ENCODE measurements around the gene MYL7.

Gene MYL7

DNA sequence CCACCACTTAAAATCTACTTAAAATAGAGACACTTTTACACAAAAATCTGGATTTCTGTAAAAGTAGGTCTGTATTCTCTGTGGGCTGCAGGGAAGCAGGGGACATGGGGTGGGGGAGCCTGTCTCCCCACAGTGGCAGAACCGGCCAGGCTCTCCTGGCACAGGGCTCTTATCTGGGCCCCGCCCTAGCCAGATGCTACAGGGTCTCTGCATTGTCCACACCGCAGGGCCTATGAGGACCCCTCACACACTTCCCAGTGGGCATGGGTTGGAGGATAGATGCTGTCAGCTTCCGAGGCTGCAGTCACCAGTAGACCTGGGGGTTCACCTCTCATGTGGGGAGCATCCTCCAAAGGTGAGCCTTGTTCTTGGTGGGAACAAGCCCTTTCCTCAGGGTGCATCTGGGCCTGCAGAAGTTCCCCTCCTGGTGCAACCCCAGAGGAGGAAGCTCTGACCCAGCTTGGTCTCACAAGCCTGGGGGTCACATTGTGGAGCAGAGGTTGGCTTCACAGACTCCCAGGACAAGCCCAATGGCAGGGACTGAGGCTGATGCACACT, 15.4 kb upstream of the MYL7 start:
- Histone ChIP-seq H3K36me3 (ENCODE audit: control insufficient read depth in 2 of 2, insufficient read depth in 2 of 2, low read length in 2 of 2) (no peaks in the 10 kb centered on the region), H3K4me1 (ENCODE audit: control insufficient read depth, insufficient read depth, low read length) (no peaks in the 10 kb centered on the region), H3K4me3 (ENCODE audit: low read length in 2 of 2) (no peak overlapping the region), H3K9ac (ENCODE audit: low read length in 2 of 2) (no peak overlapping the region), H3K27me3 (ENCODE audit: control insufficient read depth in 1 of 2, insufficient read depth in 2 of 2, low read length in 2 of 2) (no peaks in the 10 kb centered on the region), H3K27ac (ENCODE audit: low read length) (no peak overlapping the region), H3K9me3 (ENCODE audit: control insufficient read depth in 2 of 2, low read length in 2 of 2) (no peaks in the 10 kb centered on the region)

DNA sequence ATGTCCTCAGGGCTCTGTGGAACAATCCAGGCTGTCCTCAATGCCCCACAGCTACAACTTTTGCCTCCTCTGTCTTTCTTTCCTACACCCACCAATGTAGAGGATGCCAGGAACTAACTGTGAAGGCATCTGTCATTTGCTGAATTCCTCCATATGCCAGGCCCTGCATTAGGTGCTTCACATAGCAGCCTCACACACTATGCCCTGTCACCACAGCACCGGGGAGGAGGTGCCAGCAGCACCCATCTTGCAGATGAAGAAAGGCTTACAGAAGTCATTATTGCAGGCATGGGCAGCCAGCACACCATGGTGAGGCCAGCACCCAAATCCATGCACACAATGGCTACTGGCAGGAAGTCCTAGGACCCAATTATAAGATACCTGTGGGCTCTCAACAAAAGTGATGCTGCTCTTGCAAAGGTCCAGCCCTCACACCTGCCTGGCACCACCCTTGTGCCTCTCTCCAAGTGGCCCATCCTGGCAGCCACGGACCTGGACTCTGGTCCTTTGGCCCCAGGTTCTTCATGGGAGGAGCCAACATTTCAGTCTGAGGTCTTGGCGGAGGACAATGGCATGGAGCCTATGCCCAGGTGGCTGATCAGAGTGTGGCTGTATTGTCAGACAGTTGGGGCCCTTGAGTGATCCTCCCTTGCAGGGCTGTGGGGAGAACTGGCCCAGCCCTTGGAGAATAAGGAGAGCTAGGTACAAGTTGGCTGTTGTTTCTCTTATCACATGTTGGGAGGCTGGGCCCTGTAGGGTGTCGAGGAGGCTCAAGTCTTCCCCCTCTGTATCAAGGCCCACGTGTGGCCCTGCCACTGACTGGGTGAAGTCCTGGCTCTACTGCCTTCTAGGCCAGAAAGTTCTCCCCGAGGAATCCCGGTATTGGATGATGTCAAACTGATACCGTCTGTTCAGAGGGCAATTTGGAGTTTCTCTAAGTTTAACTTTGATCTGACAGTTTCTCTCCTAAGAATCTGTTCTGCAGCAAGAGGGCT, 14.4 kb upstream of the MYL7 start:
- no peaks in the 10 kb centered on the region for H3K4me1 ChIP-seq (ENCODE audit: control insufficient read depth, insufficient read depth, low read length)
- no peak overlapping the region for H3K4me3 ChIP-seq (ENCODE audit: low read length in 2 of 2)

GRCh38 chr7:44154703-44155102, 13.6 kb upstream of the MYL7 start:
- no peaks in the 10 kb centered on the region for H3K9me3 ChIP-seq (ENCODE audit: control insufficient read depth in 2 of 2, low read length in 2 of 2)
- no peaks in the 10 kb centered on the region for H3K36me3 ChIP-seq (ENCODE audit: control insufficient read depth in 2 of 2, insufficient read depth in 2 of 2, low read length in 2 of 2)
- H3K9ac ChIP-seq (ENCODE audit: low read length in 2 of 2): no peak overlapping the region
- no peak overlapping the region for H3K4me3 ChIP-seq (ENCODE audit: low read length in 2 of 2)
- no peak overlapping the region for H3K27ac ChIP-seq (ENCODE audit: low read length)
- no peaks in the 10 kb centered on the region for H3K4me1 ChIP-seq (ENCODE audit: control insufficient read depth, insufficient read depth, low read length)
- H3K27me3 ChIP-seq (ENCODE audit: control insufficient read depth in 1 of 2, insufficient read depth in 2 of 2, low read length in 2 of 2): no peaks in the 10 kb centered on the region

More for the DNA sequence above, 14.4 kb upstream of the MYL7 start:
- no peaks in the 10 kb centered on the region for H3K27me3 ChIP-seq (ENCODE audit: control insufficient read depth in 1 of 2, insufficient read depth in 2 of 2, low read length in 2 of 2)
- no peaks in the 10 kb centered on the region for H3K9me3 ChIP-seq (ENCODE audit: control insufficient read depth in 2 of 2, low read length in 2 of 2)
- H3K9ac ChIP-seq (ENCODE audit: low read length in 2 of 2): no peak overlapping the region
- H3K27ac ChIP-seq (ENCODE audit: low read length): no peak overlapping the region
- no peaks in the 10 kb centered on the region for H3K36me3 ChIP-seq (ENCODE audit: control insufficient read depth in 2 of 2, insufficient read depth in 2 of 2, low read length in 2 of 2)

DNA sequence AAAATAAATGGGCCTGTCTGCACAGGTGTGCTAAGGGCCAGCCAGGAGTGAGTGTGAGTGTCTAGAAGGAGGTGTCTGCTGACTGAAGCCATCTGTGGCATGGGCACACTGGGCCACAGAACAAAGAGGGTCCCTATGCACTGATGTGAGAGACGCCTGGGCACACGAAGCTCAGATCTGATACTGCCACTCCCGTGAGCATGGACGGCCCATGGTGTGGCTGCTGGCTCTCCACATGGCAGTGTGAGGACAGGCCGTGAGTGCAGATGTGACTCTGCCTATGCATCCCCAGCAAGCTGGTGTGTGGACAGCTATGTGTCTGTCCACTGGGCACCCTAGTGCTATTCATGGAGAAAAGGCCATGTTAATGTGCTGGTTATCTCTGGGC, 12.8 kb upstream of the MYL7 start:
- no peaks in the 10 kb centered on the region for H3K27me3 ChIP-seq (ENCODE audit: control insufficient read depth in 1 of 2, insufficient read depth in 2 of 2, low read length in 2 of 2)
- H3K4me1 ChIP-seq (ENCODE audit: control insufficient read depth, insufficient read depth, low read length): no peaks in the 10 kb centered on the region
- H3K9ac ChIP-seq (ENCODE audit: low read length in 2 of 2): no peak overlapping the region
- no peaks in the 10 kb centered on the region for H3K36me3 ChIP-seq (ENCODE audit: control insufficient read depth in 2 of 2, insufficient read depth in 2 of 2, low read length in 2 of 2)
- H3K9me3 ChIP-seq (ENCODE audit: control insufficient read depth in 2 of 2, low read length in 2 of 2): no peaks in the 10 kb centered on the region
- H3K4me3 ChIP-seq (ENCODE audit: low read length in 2 of 2): no peak overlapping the region
- no peak overlapping the region for H3K27ac ChIP-seq (ENCODE audit: low read length)

- Histone ChIP-seq H3K4me1 (ENCODE audit: control insufficient read depth, insufficient read depth, low read length) (no peaks in the 10 kb centered on the region), H3K27me3 (ENCODE audit: control insufficient read depth in 1 of 2, insufficient read depth in 2 of 2, low read length in 2 of 2) (no peaks in the 10 kb centered on the region), H3K36me3 (ENCODE audit: control insufficient read depth in 2 of 2, insufficient read depth in 2 of 2, low read length in 2 of 2) (no peaks in the 10 kb centered on the region), H3K9ac (ENCODE audit: low read length in 2 of 2) (no peak overlapping the region), H3K9me3 (ENCODE audit: control insufficient read depth in 2 of 2, low read length in 2 of 2) (no peaks in the 10 kb centered on the region), H3K27ac (ENCODE audit: low read length) (no peak overlapping the region), H3K4me3 (ENCODE audit: low read length in 2 of 2) (no peak overlapping the region)
Measured at GRCh38 chr7:44152971-44153947, 12.1 kb upstream of the MYL7 start.

GRCh38 chr7:44151956-44152355, 10.8 kb upstream of the MYL7 start:
- Histone ChIP-seq H3K9me3 (ENCODE audit: control insufficient read depth in 2 of 2, low read length in 2 of 2) (no peaks in the 10 kb centered on the region), H3K9ac (ENCODE audit: low read length in 2 of 2) (no peak overlapping the region), H3K27me3 (ENCODE audit: control insufficient read depth in 1 of 2, insufficient read depth in 2 of 2, low read length in 2 of 2) (no peaks in the 10 kb centered on the region), H3K4me1 (ENCODE audit: control insufficient read depth, insufficient read depth, low read length) (no peaks in the 10 kb centered on the region), H3K4me3 (ENCODE audit: low read length in 2 of 2) (no peak overlapping the region), H3K36me3 (ENCODE audit: control insufficient read depth in 2 of 2, insufficient read depth in 2 of 2, low read length in 2 of 2) (no peaks in the 10 kb centered on the region), H3K27ac (ENCODE audit: low read length) (no peak overlapping the region)

DNA sequence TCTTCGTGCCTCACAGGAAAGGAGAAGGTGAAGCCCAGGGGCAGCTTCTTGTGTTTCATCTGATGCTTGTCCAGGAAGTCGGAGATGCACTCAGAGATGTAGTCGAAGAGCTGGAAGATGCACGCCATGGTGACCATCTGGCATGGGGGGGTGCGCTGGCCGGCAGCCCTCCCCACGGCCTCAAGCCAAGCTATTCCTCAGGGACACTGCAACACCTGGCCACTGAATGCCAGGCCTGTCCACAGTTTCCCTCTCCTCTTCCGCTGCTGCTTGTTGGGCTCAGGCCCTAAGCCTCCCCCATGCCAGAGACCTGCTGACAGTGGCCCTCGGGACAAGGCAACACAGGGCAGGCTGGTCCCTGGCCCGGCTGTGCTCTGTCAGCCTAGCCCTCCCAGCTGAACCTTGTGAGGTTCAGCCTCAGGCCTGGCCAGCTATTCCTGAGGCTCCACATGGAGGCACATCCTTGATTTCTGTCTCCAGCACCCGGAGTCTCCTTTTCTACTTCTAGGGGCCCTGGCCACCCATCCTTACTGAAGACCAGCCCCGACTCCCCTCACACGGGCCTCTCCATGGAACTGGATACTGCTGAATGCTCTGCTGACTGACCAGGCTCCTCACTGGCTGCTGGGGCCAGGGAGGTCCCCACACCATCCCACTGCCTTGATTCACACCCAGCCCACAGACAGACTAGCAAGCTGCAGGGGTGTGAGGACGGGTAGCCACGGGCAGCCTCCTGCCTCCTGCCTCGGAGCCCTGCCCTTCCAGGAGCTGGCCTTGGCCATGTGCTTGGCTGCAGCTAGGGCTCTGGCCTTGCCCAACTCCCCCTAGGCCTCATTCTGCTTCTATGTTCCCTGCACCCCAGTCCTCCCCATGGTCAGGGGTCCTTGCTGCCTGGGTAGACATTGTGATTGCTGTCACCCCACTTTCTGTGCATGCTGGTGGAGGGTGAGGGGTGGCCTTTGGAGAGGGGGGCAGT, 10.1 kb upstream of the MYL7 start:
- Histone ChIP-seq H3K27ac (ENCODE audit: low read length) (no peak overlapping the region), H3K4me1 (ENCODE audit: control insufficient read depth, insufficient read depth, low read length) (peaks cover 5% of the 10 kb centered on the region), H3K9ac (ENCODE audit: low read length in 2 of 2) (no peak overlapping the region), H3K36me3 (ENCODE audit: control insufficient read depth in 2 of 2, insufficient read depth in 2 of 2, low read length in 2 of 2) (no peaks in the 10 kb centered on the region), H3K9me3 (ENCODE audit: control insufficient read depth in 2 of 2, low read length in 2 of 2) (no peaks in the 10 kb centered on the region), H3K4me3 (ENCODE audit: low read length in 2 of 2) (no peak overlapping the region), H3K27me3 (ENCODE audit: control insufficient read depth in 1 of 2, insufficient read depth in 2 of 2, low read length in 2 of 2) (peaks cover 2 to 4% of the 10 kb centered on the region in 2 donors)

DNA sequence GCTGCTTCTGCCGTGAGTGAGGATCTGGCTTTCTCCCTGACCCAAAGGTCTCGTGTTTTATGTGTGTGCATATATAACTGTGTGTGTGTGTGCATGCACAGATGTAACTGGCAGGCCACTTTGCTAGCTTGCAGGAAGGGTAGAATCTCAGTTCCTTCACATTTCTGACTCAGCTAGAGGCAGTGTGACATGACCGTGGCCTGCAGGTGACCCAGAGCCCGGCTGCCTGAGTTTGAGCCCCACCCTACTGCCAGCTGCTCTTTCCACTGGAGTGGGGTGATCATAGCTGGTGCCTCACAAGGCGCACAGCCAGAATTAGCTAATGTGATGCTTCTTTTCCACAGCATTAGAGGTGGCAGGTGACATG, 9.3 kb upstream of the MYL7 start:
- H3K4me1 ChIP-seq (ENCODE audit: control insufficient read depth, insufficient read depth, low read length): peaks cover 10% of the 10 kb centered on the region
- H3K36me3 ChIP-seq (ENCODE audit: control insufficient read depth in 2 of 2, insufficient read depth in 2 of 2, low read length in 2 of 2): no peaks in the 10 kb centered on the region
- no peak overlapping the region for H3K27ac ChIP-seq (ENCODE audit: low read length)
- peaks cover 4 to 7% of the 10 kb centered on the region in 2 donors for H3K27me3 ChIP-seq (ENCODE audit: control insufficient read depth in 1 of 2, insufficient read depth in 2 of 2, low read length in 2 of 2)
- H3K9ac ChIP-seq (ENCODE audit: low read length in 2 of 2): no peak overlapping the region
- H3K4me3 ChIP-seq (ENCODE audit: low read length in 2 of 2): no peak overlapping the region
- H3K9me3 ChIP-seq (ENCODE audit: control insufficient read depth in 2 of 2, low read length in 2 of 2): no peaks in the 10 kb centered on the region

DNA sequence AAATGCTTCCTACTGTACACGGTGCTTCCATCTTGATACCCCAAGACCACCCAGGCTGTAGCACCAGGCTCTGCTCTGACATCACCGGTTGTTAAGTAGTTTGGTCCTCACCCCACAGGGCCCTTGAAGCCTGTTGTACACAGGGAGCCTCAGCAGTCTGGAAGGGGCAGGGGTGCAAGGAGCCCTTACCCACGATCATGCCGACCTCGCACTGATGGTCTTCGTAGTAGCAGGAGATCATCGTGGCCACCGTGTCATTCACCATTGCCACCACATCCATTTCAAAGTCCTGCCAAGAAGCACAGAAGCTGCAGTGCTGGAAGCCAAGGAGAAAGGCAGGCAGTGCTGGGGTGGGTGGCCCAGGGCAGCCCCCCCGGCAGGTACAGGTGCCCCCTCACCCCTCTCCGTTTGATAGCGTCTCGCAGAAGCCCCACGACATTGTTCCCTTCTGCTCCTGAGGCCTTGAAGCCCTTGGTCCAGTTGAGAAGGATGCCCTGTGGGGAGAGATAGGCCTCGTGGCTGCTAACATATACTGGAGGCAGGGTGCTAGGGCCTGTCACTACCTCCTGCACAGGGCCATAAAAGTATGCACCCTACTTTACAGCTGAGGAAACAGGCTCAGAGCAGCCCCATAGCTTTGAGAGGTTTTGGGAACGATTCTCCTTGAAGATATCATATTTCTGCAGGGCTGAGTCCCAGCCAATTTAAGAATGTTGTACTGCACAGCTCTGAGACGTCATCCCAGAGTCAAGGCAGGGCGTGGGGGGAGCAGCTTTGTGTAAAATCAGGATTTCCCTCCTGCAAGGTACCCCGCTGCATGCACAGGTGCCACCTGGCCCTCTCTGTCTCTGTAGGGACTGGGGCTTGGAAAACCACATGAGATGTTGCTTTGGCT, 8.7 kb upstream of the MYL7 start:
- H3K36me3 ChIP-seq (ENCODE audit: control insufficient read depth in 2 of 2, insufficient read depth in 2 of 2, low read length in 2 of 2): no peaks in the 10 kb centered on the region
- H3K27me3 ChIP-seq (ENCODE audit: control insufficient read depth in 1 of 2, insufficient read depth in 2 of 2, low read length in 2 of 2): peaks cover 7 to 13% of the 10 kb centered on the region in 2 donors
- no peak overlapping the region for H3K9ac ChIP-seq (ENCODE audit: low read length in 2 of 2)
- no peaks in the 10 kb centered on the region for H3K9me3 ChIP-seq (ENCODE audit: control insufficient read depth in 2 of 2, low read length in 2 of 2)
- H3K27ac ChIP-seq (ENCODE audit: low read length): no peak overlapping the region
- H3K4me3 ChIP-seq (ENCODE audit: low read length in 2 of 2): no peak overlapping the region
- peaks cover 12% of the 10 kb centered on the region for H3K4me1 ChIP-seq (ENCODE audit: control insufficient read depth, insufficient read depth, low read length)
